ENCODE data around the gene MTHFSD.

Gene MTHFSD

GRCh38 chr16:86550281-86550680 lies 4.8 kb downstream of the MTHFSD start:
- DNase-seq (ENCODE audit: low read depth): no peak

GRCh38 chr16:86549893-86550190 lies 5.2 kb downstream of the MTHFSD start:
- DNase-seq (ENCODE audit: low read depth): no peak

- no peak for DNase-seq (ENCODE audit: low read depth)
Measured at GRCh38 chr16:86549076-86549892, 5.8 kb downstream of the MTHFSD start.

- no peak for DNase-seq (ENCODE audit: low read depth)
Measured at GRCh38 chr16:86547286-86547685, 7.7 kb downstream of the MTHFSD start.

GRCh38 chr16:86546638-86547013 lies 8.4 kb downstream of the MTHFSD start:
- no peak for DNase-seq (ENCODE audit: low read depth)

- DNase-seq (ENCODE audit: low read depth): no peak
Measured at GRCh38 chr16:86545954-86546637, 8.9 kb downstream of the MTHFSD start.

- no peak for DNase-seq (ENCODE audit: low read depth)
Measured at GRCh38 chr16:86545481-86545880, 9.6 kb downstream of the MTHFSD start.

GRCh38 chr16:86542756-86543750 lies 12.0 kb downstream of the MTHFSD start:
- DNase-seq (ENCODE audit: low read depth): no peak

GRCh38 chr16:86541560-86541959 lies 13.5 kb downstream of the MTHFSD start:
- DNase-seq (ENCODE audit: low read depth): no peak

GRCh38 chr16:86540894-86541293 lies 14.1 kb downstream of the MTHFSD start:
- DNase-seq (ENCODE audit: low read depth): no peak

GRCh38 chr16:86538196-86538780 lies 16.7 kb downstream of the MTHFSD start:
- no peak for DNase-seq (ENCODE audit: low read depth)

- DNase-seq (ENCODE audit: low read depth): no peak
Measured at GRCh38 chr16:86537486-86537885, 17.5 kb downstream of the MTHFSD start.

GRCh38 chr16:86536621-86537020 lies 18.4 kb downstream of the MTHFSD start:
- no peak for DNase-seq (ENCODE audit: low read depth)

GRCh38 chr16:86534779-86535615 lies 20.0 kb downstream of the MTHFSD start:
- DNase-seq (ENCODE audit: low read depth): no peak

- DNase-seq (ENCODE audit: low read depth): no peak
Measured at GRCh38 chr16:86533767-86534351, 21.2 kb downstream of the MTHFSD start.

GRCh38 chr16:86533076-86533475 lies 22.0 kb downstream of the MTHFSD start:
- no peak for DNase-seq (ENCODE audit: low read depth)

- DNase-seq (ENCODE audit: low read depth): no peak
Measured at GRCh38 chr16:86532526-86532815, 22.6 kb downstream of the MTHFSD start.

- DNase-seq (ENCODE audit: low read depth): no peak
Measured at GRCh38 chr16:86531641-86532525, 23.2 kb downstream of the MTHFSD start.

- DNase-seq (ENCODE audit: low read depth): no peak
Measured at GRCh38 chr16:86531191-86531545, 23.9 kb downstream of the MTHFSD start.

Data from stimulated activated CD8-positive, alpha-beta memory T cell treated with anti-CD3 and anti-CD28 coated beads, Interleukin-15, amount 100 ng/mL, for 24 hours (primary cell).